ENCODE measurements around the gene PRKN.
"Not testable (repeated sequence)": the region's sequence is repeated elsewhere in the genome, so short reads cannot be mapped to it uniquely, and the experiment has no call there.

The PRKN gene

DNA sequence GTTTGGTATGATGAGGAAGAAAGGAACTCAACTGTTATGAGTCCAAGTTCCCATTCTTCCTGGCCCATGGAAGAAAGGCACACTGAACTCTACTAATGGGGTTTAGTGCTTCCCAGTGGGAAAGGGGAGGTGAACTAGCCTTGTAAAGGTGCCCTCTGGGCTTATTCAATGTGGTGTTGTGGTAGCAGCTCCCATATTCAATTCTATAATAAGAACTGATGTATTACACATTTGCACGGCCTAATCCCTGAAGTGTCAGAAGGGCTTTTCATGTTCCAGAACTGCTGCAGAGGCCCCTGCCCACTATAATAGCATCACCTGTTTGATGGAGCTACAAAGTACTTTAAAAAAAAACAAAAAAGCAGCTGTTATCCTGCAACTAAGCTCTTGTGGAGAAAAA, 17.1 kb downstream of the PRKN start:
- DNase-seq = no peak

GRCh38 chr6:162709431-162709830, 18.1 kb downstream of the PRKN start:
- DNase-seq = no peak

- no peak for DNase-seq
Measured at GRCh38 chr6:162708971-162709370, 18.6 kb downstream of the PRKN start.

DNA sequence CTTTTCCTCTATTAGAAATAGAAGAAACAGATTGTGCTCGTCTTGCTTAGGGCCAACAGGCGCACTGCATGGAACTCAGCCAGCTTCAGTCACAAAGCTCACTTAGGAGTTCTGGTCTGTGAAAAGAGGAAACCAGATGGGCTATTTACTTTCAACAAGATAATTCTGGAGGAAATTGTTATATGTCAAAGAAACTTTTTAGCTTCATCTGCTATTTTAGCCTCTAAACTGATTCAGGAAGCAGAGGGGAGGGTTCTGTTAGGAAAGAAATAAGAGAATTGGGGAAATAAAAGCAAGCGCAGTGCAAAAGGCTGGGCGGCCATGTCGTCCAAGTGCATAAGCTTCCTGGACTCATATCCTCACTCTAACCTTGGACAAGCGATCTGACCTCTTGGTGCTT, 21.3 kb downstream of the PRKN start:
- DNase-seq = no peak

DNA sequence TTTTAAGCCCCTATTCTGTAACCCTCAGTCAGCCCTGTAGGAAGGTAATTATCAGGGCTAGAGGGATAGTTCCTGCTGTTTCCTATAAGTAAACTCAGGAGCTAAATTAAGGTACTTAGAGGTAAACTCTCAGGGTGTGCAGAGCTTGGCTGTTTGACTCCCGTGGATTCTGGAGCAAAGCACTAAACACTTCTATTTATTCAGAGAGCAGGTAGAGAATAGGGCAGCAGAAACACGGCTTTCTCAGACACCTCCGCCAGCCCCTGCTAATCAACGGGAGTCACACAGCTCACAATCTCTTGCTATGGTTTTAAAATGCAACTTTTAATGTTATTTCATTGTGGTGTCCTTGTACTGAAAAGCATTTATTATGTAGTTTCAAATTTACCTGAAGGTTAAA, 21.8 kb downstream of the PRKN start:
- DNase-seq = no peak

- DNase-seq = no peak
Measured at GRCh38 chr6:162704001-162704400, 23.6 kb downstream of the PRKN start.

GRCh38 chr6:162702446-162702845, 25.1 kb downstream of the PRKN start:
- no peak for DNase-seq

DNA sequence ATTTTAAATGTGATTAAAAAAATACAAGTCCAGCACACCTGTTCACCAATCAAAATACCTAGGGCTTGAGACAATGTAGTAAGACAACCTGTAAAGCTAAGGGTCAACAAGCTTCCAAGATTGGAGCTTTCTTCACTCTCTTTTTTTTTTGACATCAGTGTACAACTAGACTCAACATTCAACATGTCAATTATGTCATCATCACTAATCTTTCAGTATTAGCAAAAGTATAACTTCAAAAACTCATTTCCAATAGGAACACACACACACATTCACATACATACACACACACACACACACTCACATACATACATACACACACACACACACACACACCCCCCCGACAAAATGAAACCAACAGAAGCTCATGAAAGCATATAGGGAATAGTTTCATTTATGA, 26.0 kb downstream of the PRKN start:
- DNase-seq = no peak

- DNase-seq = no peak
Measured at GRCh38 chr6:162700966-162701365, 26.6 kb downstream of the PRKN start.

- no peak for DNase-seq
Measured at GRCh38 chr6:162699961-162700360, 27.6 kb downstream of the PRKN start.

DNA sequence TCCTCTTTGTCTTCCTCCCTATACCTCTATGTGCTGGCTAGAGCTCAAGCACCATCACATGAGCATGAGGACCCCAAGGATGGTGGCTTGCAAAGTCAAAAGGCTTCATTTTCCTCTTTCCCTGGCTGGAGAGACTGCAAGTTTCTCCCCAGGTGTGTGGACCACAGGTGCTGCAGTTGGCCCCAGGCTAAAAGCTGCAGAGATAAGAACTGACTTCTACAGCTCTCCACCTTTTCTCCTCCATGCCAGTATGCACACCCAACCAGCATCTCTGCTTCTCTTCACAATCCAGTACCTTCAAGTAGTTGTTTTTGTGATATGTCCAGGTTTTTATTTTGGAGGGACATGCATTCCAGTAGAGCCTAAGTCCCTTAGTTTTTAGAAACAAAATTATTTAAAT, 29.1 kb downstream of the PRKN start:
- DNase-seq = no peak

GRCh38 chr6:162697872-162698403, 29.6 kb downstream of the PRKN start:
- DNase-seq = no peak

- no peak for DNase-seq
Measured at GRCh38 chr6:162690158-162690557, 37.4 kb downstream of the PRKN start.

GRCh38 chr6:162688751-162689345, 38.7 kb downstream of the PRKN start:
- no peak for DNase-seq

- no peak for DNase-seq
Measured at GRCh38 chr6:162685586-162685985, 42.0 kb downstream of the PRKN start.

GRCh38 chr6:162684961-162685360, 42.6 kb downstream of the PRKN start:
- no peak for DNase-seq

GRCh38 chr6:162684052-162684451, 43.5 kb downstream of the PRKN start:
- no peak for DNase-seq

DNA sequence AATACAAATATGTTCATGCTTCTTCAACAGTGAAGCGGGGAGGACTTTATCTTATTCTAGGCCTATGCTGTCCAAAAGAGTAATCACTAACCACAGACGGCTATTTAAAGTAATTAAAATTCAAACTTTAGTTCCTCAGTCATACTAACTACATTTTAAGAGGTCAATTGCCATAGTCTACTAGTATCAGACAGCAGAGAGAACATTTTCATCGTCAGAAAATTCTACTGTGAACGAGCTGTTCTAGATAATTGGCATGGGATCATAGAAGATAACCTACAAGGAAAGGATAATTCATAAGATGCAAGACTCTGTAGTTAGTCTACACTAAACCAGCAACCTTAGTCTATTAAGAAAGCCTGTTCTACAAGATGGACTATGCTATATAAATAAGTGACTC, 44.4 kb downstream of the PRKN start:
- DNase-seq = no peak

DNA sequence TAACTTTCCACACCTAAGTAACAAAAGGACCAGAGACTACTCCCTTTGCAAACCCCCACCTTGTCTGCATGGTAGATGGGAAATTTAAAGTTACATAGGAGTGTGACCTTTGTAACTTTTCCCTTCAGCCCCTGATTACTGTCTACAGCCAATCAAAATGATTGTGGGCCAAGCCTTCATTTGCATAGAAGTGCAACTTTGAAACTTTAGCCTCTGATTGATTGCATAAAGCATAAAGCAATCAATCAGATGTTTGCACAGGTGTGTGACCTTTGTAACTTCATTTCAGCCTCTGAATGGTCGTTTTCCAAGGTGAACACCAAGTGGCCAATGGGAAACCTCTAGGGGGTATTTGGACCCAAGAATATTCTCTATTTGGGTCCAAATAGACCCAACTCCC, 46.1 kb downstream of the PRKN start:
- no peak for DNase-seq

- no peak for DNase-seq
Measured at GRCh38 chr6:162680871-162681270, 46.7 kb downstream of the PRKN start.

DNA sequence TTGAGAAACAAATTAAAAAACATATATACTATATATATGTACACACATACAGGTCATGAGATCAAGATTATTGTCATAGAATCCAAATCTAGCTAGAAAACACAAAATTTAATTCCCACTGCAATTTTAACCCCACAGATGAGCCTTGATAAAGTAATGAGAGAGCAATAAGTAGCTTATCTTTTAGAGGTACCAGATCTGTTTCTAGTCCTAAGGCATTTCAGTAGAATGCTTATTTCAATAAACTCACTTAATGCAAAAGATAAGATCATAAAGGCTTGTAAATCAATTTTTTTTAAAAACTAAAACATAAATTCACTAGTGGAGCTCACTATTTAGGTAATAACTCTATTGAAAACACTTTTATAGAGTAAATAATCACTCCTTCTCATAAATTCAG, 47.2 kb downstream of the PRKN start:
- no peak for DNase-seq

- DNase-seq = no peak
Measured at GRCh38 chr6:162679681-162680080, 47.9 kb downstream of the PRKN start.

DNA sequence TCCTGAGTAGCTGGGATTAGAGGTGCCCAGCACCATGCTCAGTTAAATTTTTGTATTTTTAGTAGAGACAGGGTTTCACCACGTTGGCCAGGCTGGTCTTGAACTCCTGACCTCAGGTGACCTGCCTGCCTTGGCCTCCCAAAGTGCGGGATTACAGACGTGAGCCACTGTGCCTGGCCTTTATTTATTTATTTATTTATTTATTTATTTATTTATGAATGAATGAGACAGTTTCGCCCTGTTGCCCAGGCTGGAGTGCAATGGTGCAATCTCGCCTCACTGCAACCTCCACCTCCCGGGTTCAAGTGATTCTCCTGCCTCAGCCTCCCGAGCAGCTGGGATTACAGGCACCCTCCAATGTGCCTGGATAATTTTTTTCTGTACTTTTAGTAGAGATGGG, 48.7 kb downstream of the PRKN start:
- not testable (repeated sequence) for DNase-seq

- DNase-seq = no peak
Measured at GRCh38 chr6:162675503-162675902, 52.1 kb downstream of the PRKN start.

DNA sequence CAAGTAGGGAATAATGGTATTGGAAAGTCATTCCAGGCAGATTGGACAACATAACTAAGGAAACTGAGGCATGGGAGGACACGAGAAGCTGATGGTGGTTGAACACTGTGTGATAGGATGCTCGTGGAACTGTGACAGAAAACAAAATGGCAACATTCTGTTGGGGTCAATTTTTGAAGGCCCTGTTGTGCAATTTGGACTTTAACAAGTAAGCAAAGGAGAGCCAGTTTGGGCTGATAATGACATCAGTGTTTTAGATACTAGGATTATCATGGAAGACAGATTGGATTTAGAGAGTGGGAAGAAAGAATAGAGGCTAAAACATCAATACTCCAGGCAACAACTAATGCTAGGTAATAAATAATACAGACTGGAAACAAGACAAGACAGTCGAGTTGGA, 53.1 kb downstream of the PRKN start:
- DNase-seq = no peak

All from DMS79 (cell line).